H1 (cell line): ENCODE measurements around the gene TNIK. TPM values are rescaled to one million over a fixed set of nuclear protein-coding genes. Genes with fewer than 3 reads are reported as not detected.

Source experiments
- CTCF ChIA-PET: fragments of 300-600 bp; sonication (Branson Sonifier 250); formaldehyde crosslinking; loops from one replicate; lab custom pipeline; 2021; ENCODE audit not compliant: partially characterized antibody; lab: Charles Lee
- POLR2A ChIA-PET: fragments of 300-600 bp; sonication (Branson Sonifier 250); formaldehyde crosslinking; loops from one replicate; lab custom pipeline; 2021; ENCODE audit warnings: inconsistent platforms; ENCODE audit not compliant: partially characterized antibody; lab: Charles Lee
- DNase-seq, 2 experiments: peaks; one replicate each; pipeline versions ENCODE4 v3.0.0 to v3.0.0-alpha.2; 2010 to 2022; ENCODE audit warnings: low spot score in 2 of 2, low read depth in 1 of 2, mixed read lengths in 1 of 2
- FAIRE-seq: peaks from 2 replicates; lab custom pipeline; 2011; peaks lifted over from hg19 to GRCh38; lab: Jason Lieb, UNC
- H2AFZ ChIP-seq: 2 replicates; pipeline ENCODE4 v1.8.1; 2012; ENCODE audit warnings: low read length, inconsistent platforms
- H2AK5ac ChIP-seq: 2 replicates; pipeline ENCODE4 v1.6.1; 2013; ENCODE audit warnings: low read depth, low read length
- H2BK120ac ChIP-seq: replicated peaks from 2 replicates; pipeline ENCODE3; 2013; ENCODE audit warnings: low read depth, low read length, inconsistent platforms
- H2BK12ac ChIP-seq: 2 replicates; pipeline ENCODE4 v1.6.1; 2013; ENCODE audit warnings: low read depth, low read length
- H2BK15ac ChIP-seq: 2 replicates; pipeline ENCODE4 v1.6.1; 2013; ENCODE audit warnings: low read length
- H2BK20ac ChIP-seq: 2 replicates; pipeline ENCODE4 v1.6.1; 2013; ENCODE audit warnings: low read length
- H2BK5ac ChIP-seq: 2 replicates; pipeline ENCODE4 v1.6.1; 2013; ENCODE audit warnings: low read depth, low read length
- H3K14ac ChIP-seq: 2 replicates; pipeline ENCODE4 v1.6.1; 2013; ENCODE audit warnings: inconsistent platforms; ENCODE audit not compliant: insufficient read length
- H3K18ac ChIP-seq: 2 replicates; pipeline ENCODE4 v1.6.1; 2013; ENCODE audit warnings: low read length; ENCODE audit errors: extremely low read depth
- H3K23ac ChIP-seq: 2 replicates; pipeline ENCODE4 v1.6.1; 2013; ENCODE audit warnings: inconsistent platforms; ENCODE audit not compliant: insufficient read length
- H3K23me2 ChIP-seq: 2 replicates; pipeline ENCODE4 v1.6.1; 2013; ENCODE audit warnings: low read depth, low read length
- H3K27ac ChIP-seq: 2 replicates; pipeline ENCODE4 v1.6.1; 2011; ENCODE audit warnings: low read depth, low read length, inconsistent platforms
- H3K27me3 ChIP-seq, 4 experiments: replicated peaks in 1 of 4; 1 replicate in 1 of 4; 2 replicates in 3 of 4; pipeline versions ENCODE4 v1.6.1 to v1.8.1; 2011 to 2013; ENCODE audit warnings: low read length in 3 of 4, mild to moderate bottlenecking in 3 of 4, inconsistent platforms in 2 of 4, mixed read lengths in 2 of 4, moderate library complexity in 1 of 4; ENCODE audit not compliant: control insufficient read depth in 3 of 4, insufficient read depth in 3 of 4; ENCODE audit errors: extremely low read depth in 1 of 4
- H3K36me3 ChIP-seq, 4 experiments: 2 replicates each; pipeline versions ENCODE4 v1.6.1 to v1.8.1; 2011 to 2013; ENCODE audit warnings: mild to moderate bottlenecking in 4 of 4, low read length in 3 of 4, moderate library complexity in 2 of 4, control low read depth in 1 of 4, inconsistent platforms in 1 of 4; ENCODE audit not compliant: insufficient read depth in 4 of 4, control insufficient read depth in 2 of 4
- H3K4ac ChIP-seq: replicated peaks from 2 replicates; pipeline ENCODE3; 2013; ENCODE audit warnings: low read length, low read depth, mixed read lengths, inconsistent platforms; ENCODE audit not compliant: insufficient read length
- H3K4me1 ChIP-seq, 4 experiments: replicated peaks in 1 of 4; 1 replicate in 1 of 4; 2 replicates in 3 of 4; pipeline versions ENCODE4 v1.6.1 to v1.8.1; 2011 to 2013; ENCODE audit warnings: low read length in 3 of 4, inconsistent platforms in 2 of 4, mixed read lengths in 1 of 4; ENCODE audit not compliant: insufficient read depth in 4 of 4, control insufficient read depth in 3 of 4
- H3K4me2 ChIP-seq, 2 experiments: 2 replicates each; pipeline versions ENCODE4 v1.6.1 to v1.8.1; 2011 to 2013; ENCODE audit warnings: low read depth in 2 of 2, low read length in 2 of 2, control low read depth in 1 of 2, inconsistent platforms in 1 of 2, mild to moderate bottlenecking in 1 of 2; ENCODE audit not compliant: insufficient read depth in 1 of 2
- H3K4me3 ChIP-seq, 4 experiments: fragments of 200-600, 300-600 bp in 1 of 4; sonication (generic), shearing (Covaris generic), sonication (Bioruptor Twin) in 1 of 4; 2 replicates each; pipeline versions ENCODE4 v1.5.1 to v1.8.1; 2011 to 2016; ENCODE audit warnings: low read length in 4 of 4, low read depth in 3 of 4, control low read depth in 2 of 4, inconsistent platforms in 2 of 4, mild to moderate bottlenecking in 2 of 4, mixed read lengths in 1 of 4, moderate library complexity in 1 of 4; ENCODE audit not compliant: insufficient read depth in 2 of 4; ENCODE audit errors: extremely low read depth in 1 of 4
- H3K56ac ChIP-seq: replicated peaks from 2 replicates; pipeline ENCODE3; 2013; ENCODE audit warnings: low read depth, mild to moderate bottlenecking, mixed read lengths, low read length, inconsistent platforms; ENCODE audit not compliant: insufficient read length
- H3K79me1 ChIP-seq: 2 replicates; pipeline ENCODE4 v1.6.1; 2013; ENCODE audit warnings: low read depth, low read length, control low read depth
- H3K79me2 ChIP-seq, 2 experiments: 2 replicates each; pipeline versions ENCODE4 v1.6.1 to v1.8.1; 2012 to 2013; ENCODE audit warnings: low read length in 2 of 2, mild to moderate bottlenecking in 2 of 2, inconsistent platforms in 1 of 2; ENCODE audit not compliant: insufficient read depth in 2 of 2, control insufficient read depth in 1 of 2
- H3K9ac ChIP-seq, 4 experiments: replicated peaks in 1 of 4; 1 replicate in 1 of 4; 2 replicates in 3 of 4; pipeline versions ENCODE4 v1.6.1 to v1.8.1; 2011 to 2013; ENCODE audit warnings: low read depth in 3 of 4, low read length in 3 of 4, control low read depth in 2 of 4, mild to moderate bottlenecking in 2 of 4, moderate library complexity in 2 of 4, inconsistent platforms in 1 of 4; ENCODE audit errors: extremely low read depth in 1 of 4
- H3K9me3 ChIP-seq, 2 experiments: 2 replicates each; pipeline versions ENCODE4 v1.6.1 to v1.8.1; 2012 to 2013; ENCODE audit warnings: mild to moderate bottlenecking in 2 of 2, moderate library complexity in 2 of 2, control low read depth in 1 of 2, inconsistent platforms in 1 of 2, low read depth in 1 of 2, low read length in 1 of 2, mixed read lengths in 1 of 2; ENCODE audit not compliant: insufficient read depth in 2 of 2
- H4K20me1 ChIP-seq, 2 experiments: replicated peaks in 1 of 2; 2 replicates each; pipeline versions ENCODE3 to v1.8.1; 2011 to 2013; ENCODE audit warnings: inconsistent platforms in 2 of 2, low read length in 2 of 2, mild to moderate bottlenecking in 1 of 2; ENCODE audit not compliant: insufficient read depth in 2 of 2, control insufficient read depth in 1 of 2
- H4K5ac ChIP-seq: 2 replicates; pipeline ENCODE4 v1.6.1; 2013; ENCODE audit warnings: low read length, low read depth, mixed read lengths, inconsistent platforms; ENCODE audit not compliant: insufficient read length
- H4K8ac ChIP-seq: 2 replicates; pipeline ENCODE4 v1.8.0; 2013; ENCODE audit warnings: mild to moderate bottlenecking, moderate library complexity, low read length, inconsistent platforms; ENCODE audit not compliant: insufficient read depth; ENCODE audit errors: extremely low read depth
- H4K91ac ChIP-seq: replicated peaks from 2 replicates; pipeline ENCODE3; 2013; ENCODE audit warnings: low read length, mixed read lengths, inconsistent platforms; ENCODE audit not compliant: insufficient read length
- ATF3 ChIP-seq: IDR thresholded peaks from 2 replicates; pipeline ENCODE4 v1.6.1; 2011; ENCODE audit warnings: low read depth, mild to moderate bottlenecking, low read length; ENCODE audit not compliant: insufficient read depth
- CREB1 ChIP-seq: IDR thresholded peaks from 2 replicates; pipeline ENCODE4 v1.6.1; 2012; ENCODE audit warnings: inconsistent platforms
- RBBP5 ChIP-seq: IDR thresholded peaks from 2 replicates; pipeline ENCODE4 v1.7.1; 2012; ENCODE audit warnings: low read depth, mild to moderate bottlenecking, inconsistent platforms, low read length, moderate library complexity, borderline replicate concordance
- RFX5 ChIP-seq: IDR thresholded peaks from 2 replicates; pipeline ENCODE4 v1.6.1; 2011; ENCODE audit warnings: low read depth, low read length, improper control_type of control experiment, borderline replicate concordance
- SUZ12 ChIP-seq: fragments of 200-600 bp; sonication (generic); IDR thresholded peaks from 2 replicates; pipeline ENCODE4 v1.6.1; 2012; ENCODE audit warnings: mild to moderate bottlenecking, inconsistent platforms, low read length, moderate library complexity, mixed read lengths
- WGBS, 2 experiments: shearing (Covaris generic) in 1 of 2; methylation state at CpG; one replicate each; pipeline versions ENCODE4 v1.1.6 to v1.1.7; 2013 to 2015; ENCODE audit warnings: low lambda C conversion rate in 2 of 2, mixed read lengths in 2 of 2, inconsistent platforms in 1 of 2, low coverage in 1 of 2, missing lambda C conversion rate in 1 of 2; ENCODE audit not compliant: insufficient replicate concordance in 2 of 2, insufficient coverage in 1 of 2, insufficient read length in 1 of 2; ENCODE audit errors: extremely low coverage in 1 of 2, missing lambda C conversion rate in 1 of 2; 5-methylcytosine and 5-hydroxymethylcytosine counted together
- polyA plus RNA-seq, 7 experiments: library from polyadenylated mRNA; depleted of rRNA in 3 of 7; stranded (reverse) in 5 of 7; unstranded in 2 of 7; fragments of >200 nt in 5 of 7; fragments of 200-250 nt in 2 of 7; gene quantifications; 1 replicate in 5 of 7; 2 replicates in 1 of 7; 4 replicates in 1 of 7; pipeline versions ENCODE4 v1.2.1 to v1.2.3, GENCODE V29; 2011 to 2013; ENCODE audit warnings: missing spikeins in 2 of 7, mixed read lengths in 2 of 7
- total RNA-seq: library from RNA; stranded (reverse); fragmentation: NEBNext Ultra II Directional; extraction: Animal tissue kit (Norgen Biotek cat#: 25700); gene quantifications from 2 replicates; pipeline ENCODE4 v1.2.1, GENCODE V29; 2021

Gene TNIK
- total and polyA plus RNA-seq, 2 of the 8 experiments (the other 6 are each of a cell fraction or from before 2014, with no cell fraction given), result 7.4 to 42.0 TPM

GRCh38 chr3:171132873-171133272, 327.3 kb downstream of the TNIK start:
- no peak overlapping the region for H2AFZ ChIP-seq

More at GRCh38 chr3:171132873-171133272, 327.3 kb downstream of the TNIK start:
- TF ChIP-seq RBBP5, result no peak
- TF ChIP-seq ATF3, result no peak
- no peak for TF ChIP-seq SUZ12
- TF ChIP-seq CREB1, result no peak
- TF ChIP-seq RFX5, result no peak
- H3K4me1 ChIP-seq, result peaks cover 0 to 2% (median 0%) of the 10 kb centered on the region in 4 experiments; a peak in 1 of 7 replicates
- no peak overlapping the region for H2BK20ac ChIP-seq
- H3K56ac ChIP-seq, result no peak overlapping the region
- no peaks in the 10 kb centered on the region for H3K79me2 ChIP-seq
- H3K4me3 ChIP-seq, result no peak overlapping the region
- H3K23ac ChIP-seq, result no peak overlapping the region
- ChIA-PET CTCF (no interaction called here), POLR2A (no interaction called here)
- H2BK12ac ChIP-seq, result no peak overlapping the region
- no peak overlapping the region for H4K5ac ChIP-seq
- no peak for DNase-seq
- H3K9ac ChIP-seq, result no peak overlapping the region
- 0 out of 8 replicates have a peak, but pooled peaks cover 0 to 4% (median 0%) of the 10 kb centered on the region in 4 experiments for H3K36me3 ChIP-seq
- H2AK5ac ChIP-seq, result no peak overlapping the region
- no peaks in the 10 kb centered on the region for H3K27me3 ChIP-seq
- H3K79me1 ChIP-seq, result no peaks in the 10 kb centered on the region
- no peaks in the 10 kb centered on the region for H3K9me3 ChIP-seq
- WGBS, 2 experiments, result 86% methylated on average over 4 of the region's 4 CpGs; no CpG with 5 or more reads in 1 of the 2 experiments
- no peak overlapping the region for H3K18ac ChIP-seq
- no peaks in the 10 kb centered on the region for H3K23me2 ChIP-seq
- H2BK5ac ChIP-seq, result no peak overlapping the region
- H4K91ac ChIP-seq, result no peak overlapping the region
- H2BK120ac ChIP-seq, result no peak overlapping the region
- FAIRE-seq, result no peak
- H4K20me1 ChIP-seq, result no peaks in the 10 kb centered on the region
- H3K4ac ChIP-seq, result no peak overlapping the region
- no peak overlapping the region for H4K8ac ChIP-seq
- no peak overlapping the region for H3K27ac ChIP-seq
- H3K14ac ChIP-seq, result no peak overlapping the region
- no peak overlapping the region for H2BK15ac ChIP-seq
- no peak overlapping the region for H3K4me2 ChIP-seq
